IPS-15b (cell line): ENCODE data around the gene CRY1.

Source experiments
- H3K27me3 ChIP-seq: one replicate; pipeline ENCODE4 v1.6.1; 2013; ENCODE audit warnings: low read length; ENCODE audit not compliant: control insufficient read depth, insufficient read depth
- H3K36me3 ChIP-seq: one replicate; pipeline ENCODE4 v1.6.1; 2013; ENCODE audit warnings: low read length; ENCODE audit not compliant: control insufficient read depth, insufficient read depth
- H3K4me1 ChIP-seq: one replicate; pipeline ENCODE4 v1.6.1; 2013; ENCODE audit warnings: mild to moderate bottlenecking, low read length; ENCODE audit not compliant: control insufficient read depth, insufficient read depth
- H3K4me3 ChIP-seq: one replicate; pipeline ENCODE4 v1.5.1; 2013; ENCODE audit warnings: low read depth, low read length
- H3K9ac ChIP-seq: one replicate; pipeline ENCODE4 v1.6.1; 2013; ENCODE audit warnings: low read depth, mild to moderate bottlenecking, low read length
- H3K9me3 ChIP-seq: one replicate; pipeline ENCODE4 v1.6.1; 2013; ENCODE audit warnings: mild to moderate bottlenecking, low read length; ENCODE audit not compliant: control insufficient read depth, insufficient read depth

CRY1 gene

GRCh38 chr12:107093417-107094182 lies at the start of gene CRY1:
Gene CRY1, minus strand, starts transcription at chr12:107093549. Its CDS starts 588 bp downstream, at chr12:107092961.
- H3K4me1 ChIP-seq = peaks cover 3% of the 10 kb centered on the region
- no peaks in the 10 kb centered on the region for H3K36me3 ChIP-seq
- peak within 1 kb of the TSS; percentile 87 for H3K9ac ChIP-seq
- peaks cover 2% of the 10 kb centered on the region for H3K9me3 ChIP-seq
- H3K27me3 ChIP-seq = no peaks in the 10 kb centered on the region
- H3K4me3 ChIP-seq = peak within 1 kb of the TSS; percentile 93

- Histone ChIP-seq H3K4me1 (no peaks in the 10 kb centered on the region), H3K9me3 (no peaks in the 10 kb centered on the region), H3K9ac (no peak overlapping the region), H3K27me3 (no peaks in the 10 kb centered on the region), H3K36me3 (no peaks in the 10 kb centered on the region), H3K4me3 (no peak overlapping the region)
These were observed 46.4 kb upstream of the CRY1 start for GRCh38 chr12:107139787-107140186.

DNA sequence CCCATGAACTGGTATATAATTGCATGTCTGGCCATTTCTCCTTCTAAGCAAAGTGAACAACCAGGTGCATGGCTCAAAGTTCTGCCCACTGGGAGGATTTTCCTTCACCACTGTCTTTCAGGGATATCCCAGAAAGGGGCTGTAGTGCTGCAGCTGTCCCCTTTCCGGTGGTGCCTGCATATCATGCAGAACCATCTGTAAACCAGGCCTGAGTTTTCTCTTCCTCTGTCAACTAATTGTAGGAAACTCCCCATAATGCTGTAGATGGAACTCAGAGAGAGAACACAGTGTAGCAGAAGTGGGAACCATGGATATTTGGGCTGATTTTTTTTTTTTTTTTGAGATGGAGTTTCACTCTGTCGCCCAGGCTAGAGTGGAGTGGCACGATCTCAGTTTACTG lies 45.6 kb upstream of the CRY1 start:
- Histone ChIP-seq H3K9me3 (no peaks in the 10 kb centered on the region), H3K4me1 (no peaks in the 10 kb centered on the region), H3K4me3 (no peak overlapping the region), H3K27me3 (no peaks in the 10 kb centered on the region), H3K9ac (no peak overlapping the region), H3K36me3 (no peaks in the 10 kb centered on the region)

DNA sequence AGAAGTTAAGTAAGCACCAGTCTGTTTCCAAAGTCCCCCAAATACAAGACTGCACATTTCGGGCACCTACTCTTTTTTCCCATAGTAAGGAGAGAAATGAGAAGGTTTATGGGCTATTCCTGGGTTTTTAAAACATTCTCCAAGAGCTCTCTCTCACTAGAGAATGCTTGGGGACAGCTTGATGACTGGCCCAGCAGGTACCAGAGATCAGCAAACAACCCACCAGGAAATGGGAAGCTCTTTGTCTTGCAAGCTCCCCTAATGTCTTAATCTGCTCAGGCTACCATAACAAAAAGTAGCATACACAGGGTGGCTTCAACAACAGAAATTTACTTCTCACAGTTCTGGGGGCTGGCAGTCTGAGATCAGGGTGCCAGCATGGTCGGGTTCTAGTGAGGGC lies 41.8 kb upstream of the CRY1 start:
- H3K36me3 ChIP-seq = no peaks in the 10 kb centered on the region
- peaks cover 4% of the 10 kb centered on the region for H3K4me1 ChIP-seq
- H3K9ac ChIP-seq = no peak overlapping the region
- H3K4me3 ChIP-seq = no peak overlapping the region
- no peaks in the 10 kb centered on the region for H3K9me3 ChIP-seq
- peaks cover 5% of the 10 kb centered on the region for H3K27me3 ChIP-seq

- Histone ChIP-seq H3K4me1 (peaks cover 4% of the 10 kb centered on the region), H3K9ac (no peak overlapping the region), H3K9me3 (no peaks in the 10 kb centered on the region), H3K4me3 (no peak overlapping the region), H3K27me3 (peaks cover 5% of the 10 kb centered on the region), H3K36me3 (no peaks in the 10 kb centered on the region)
These were observed 41.2 kb upstream of the CRY1 start for GRCh38 chr12:107134558-107134957.

GRCh38 chr12:107133462-107133861 lies 40.1 kb upstream of the CRY1 start:
- H3K36me3 ChIP-seq = no peaks in the 10 kb centered on the region
- H3K4me1 ChIP-seq = peaks cover 4% of the 10 kb centered on the region
- no peaks in the 10 kb centered on the region for H3K9me3 ChIP-seq
- H3K4me3 ChIP-seq = no peak overlapping the region
- peaks cover 5% of the 10 kb centered on the region for H3K27me3 ChIP-seq
- H3K9ac ChIP-seq = no peak overlapping the region

- Histone ChIP-seq H3K27me3 (peaks cover 5% of the 10 kb centered on the region), H3K4me1 (peaks cover 8% of the 10 kb centered on the region), H3K36me3 (no peaks in the 10 kb centered on the region), H3K9ac (no peak overlapping the region), H3K9me3 (no peaks in the 10 kb centered on the region), H3K4me3 (no peak overlapping the region)
These were observed 38.7 kb upstream of the CRY1 start for GRCh38 chr12:107131832-107132616.

DNA sequence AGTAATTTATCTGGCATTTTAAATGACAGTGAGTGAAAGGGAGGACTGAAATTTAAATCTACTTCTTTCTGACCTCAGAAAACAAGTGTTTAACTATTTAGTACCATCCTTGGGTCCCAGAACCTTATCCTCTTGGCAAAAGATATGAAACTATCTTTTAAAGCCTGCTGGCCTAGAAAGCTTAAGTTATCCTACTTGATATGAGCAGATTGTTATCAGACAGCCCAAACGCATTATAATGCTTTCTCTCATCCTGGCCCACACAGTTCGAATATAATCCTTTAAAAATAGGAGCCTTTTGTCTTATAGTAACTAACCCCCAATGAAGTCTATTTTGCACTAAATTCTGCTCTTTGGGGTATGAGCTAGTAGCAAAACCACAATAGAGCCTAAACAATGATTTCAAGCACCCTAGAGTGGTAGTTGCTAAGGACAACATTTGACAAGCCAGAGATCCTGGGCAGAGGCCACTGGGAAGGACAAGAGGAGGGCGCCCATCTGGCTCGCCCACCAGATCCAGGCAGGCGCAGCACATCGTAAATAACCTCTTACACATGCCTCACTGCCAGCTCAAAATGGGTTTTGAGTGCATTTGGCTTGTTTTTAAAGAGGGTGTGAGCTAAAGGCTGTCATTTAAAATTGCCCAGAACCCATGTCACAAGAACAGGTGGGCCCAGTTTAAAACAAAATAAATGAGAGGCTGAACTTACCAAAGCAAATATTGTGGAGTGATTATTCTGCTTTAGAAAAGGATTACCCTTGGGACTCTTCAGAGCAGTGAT lies 37.7 kb upstream of the CRY1 start:
- Histone ChIP-seq H3K9ac (no peak overlapping the region), H3K36me3 (no peaks in the 10 kb centered on the region), H3K4me1 (peaks cover 9% of the 10 kb centered on the region), H3K27me3 (peaks cover 5% of the 10 kb centered on the region), H3K9me3 (no peaks in the 10 kb centered on the region), H3K4me3 (no peak overlapping the region)

DNA sequence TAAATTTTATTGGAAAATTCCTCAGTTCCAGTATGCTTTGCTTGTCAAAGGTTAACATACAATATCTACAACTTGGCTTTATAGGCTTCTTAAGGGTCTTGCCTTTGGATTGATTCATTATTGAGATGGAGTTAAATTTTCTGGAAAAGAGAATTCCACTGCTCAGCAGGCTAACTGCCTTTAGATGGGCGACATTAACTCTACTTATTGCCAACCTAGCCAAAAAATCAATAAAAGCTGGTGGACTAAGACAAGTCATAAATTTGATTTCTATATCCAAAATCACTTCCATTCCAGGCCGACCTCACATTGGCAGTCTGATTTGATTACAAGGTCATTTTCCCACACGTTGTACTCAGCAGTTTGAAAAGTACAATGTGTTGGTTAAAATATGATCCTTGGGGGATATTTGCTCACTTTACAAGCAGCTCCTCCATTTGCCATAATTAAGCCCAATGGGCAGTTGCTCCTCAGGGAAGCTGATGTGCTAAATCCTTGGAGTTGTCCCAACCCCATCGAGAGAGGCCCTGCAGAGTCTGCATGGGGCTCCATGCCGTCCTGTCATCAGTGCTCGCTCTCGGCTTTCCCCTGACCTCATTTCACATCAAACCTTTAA lies 36.1 kb upstream of the CRY1 start:
- Histone ChIP-seq H3K27me3 (peaks cover 5% of the 10 kb centered on the region), H3K4me1 (peaks cover 9% of the 10 kb centered on the region), H3K9me3 (no peaks in the 10 kb centered on the region), H3K36me3 (no peaks in the 10 kb centered on the region), H3K9ac (no peak overlapping the region), H3K4me3 (no peak overlapping the region)

GRCh38 chr12:107127482-107128430 lies 34.4 kb upstream of the CRY1 start:
- H3K36me3 ChIP-seq = no peaks in the 10 kb centered on the region
- H3K27me3 ChIP-seq = peaks cover 5% of the 10 kb centered on the region

More at GRCh38 chr12:107127482-107128430, 34.4 kb upstream of the CRY1 start:
- Histone ChIP-seq H3K4me1 (peaks cover 11% of the 10 kb centered on the region), H3K9ac (no peak overlapping the region), H3K4me3 (no peak overlapping the region), H3K9me3 (no peaks in the 10 kb centered on the region)
